Embryonic facial prominence (tissue), 1 donor: ENCODE results near the gene CSRP1.
"Not testable (repeated sequence)": the region's sequence is repeated elsewhere in the genome, so short reads cannot be mapped to it uniquely, and the experiment has no call there.

Experiments
- DNase-seq: peaks from one replicate; pipeline ENCODE4 v3.0.0-alpha.2; 2016; ENCODE audit errors: extremely low spot score

CSRP1 gene

GRCh38 chr1:201506557-201507359 is at the start of gene CSRP1:
Gene CSRP1, minus strand, starts transcription at chr1:201507123. Its CDS starts 10,820 bp downstream, at chr1:201496303.
- DNase-seq = no peak

- DNase-seq = no peak
Measured at GRCh38 chr1:201555593-201555945, 48.6 kb upstream of the CSRP1 start.

GRCh38 chr1:201554789-201555592 is 48.1 kb upstream of the CSRP1 start:
- DNase-seq = no peak

GRCh38 chr1:201554190-201554600 is 47.3 kb upstream of the CSRP1 start:
- no peak for DNase-seq

- no peak for DNase-seq
Measured at GRCh38 chr1:201553496-201554189, 46.7 kb upstream of the CSRP1 start.

- DNase-seq = no peak
Measured at GRCh38 chr1:201552941-201553351, 46.0 kb upstream of the CSRP1 start.

GRCh38 chr1:201551877-201552731 is 45.2 kb upstream of the CSRP1 start:
- DNase-seq = no peak

- no peak for DNase-seq
Measured at GRCh38 chr1:201551096-201551495, 44.2 kb upstream of the CSRP1 start.

- DNase-seq = not testable (repeated sequence)
Measured at GRCh38 chr1:201549522-201549921, 42.6 kb upstream of the CSRP1 start.

GRCh38 chr1:201545851-201546492 is 39.0 kb upstream of the CSRP1 start:
- DNase-seq = no peak

GRCh38 chr1:201544710-201545109 is 37.8 kb upstream of the CSRP1 start:
- no peak for DNase-seq

- no peak for DNase-seq
Measured at GRCh38 chr1:201543871-201544642, 37.1 kb upstream of the CSRP1 start.

GRCh38 chr1:201542309-201543035 is 35.5 kb upstream of the CSRP1 start:
- no peak for DNase-seq

- DNase-seq = no peak
Measured at GRCh38 chr1:201540846-201541735, 34.2 kb upstream of the CSRP1 start.

GRCh38 chr1:201539561-201540431 is 32.9 kb upstream of the CSRP1 start:
- no peak for DNase-seq

- DNase-seq = no peak
Measured at GRCh38 chr1:201538612-201539551, 32.0 kb upstream of the CSRP1 start, which contains the start of gene NAV1. Gene NAV1, plus strand, starts transcription at chr1:201539127. Its CDS starts 83,758 bp downstream, at chr1:201622885.
